ENCODE data around the gene GPA33. TPM values are rescaled to one million over a fixed set of nuclear protein-coding genes. Genes with fewer than 3 reads are reported as not detected.

GPA33 gene
- total RNA-seq, 2 experiments from 2014 or later = not detected

DNA sequence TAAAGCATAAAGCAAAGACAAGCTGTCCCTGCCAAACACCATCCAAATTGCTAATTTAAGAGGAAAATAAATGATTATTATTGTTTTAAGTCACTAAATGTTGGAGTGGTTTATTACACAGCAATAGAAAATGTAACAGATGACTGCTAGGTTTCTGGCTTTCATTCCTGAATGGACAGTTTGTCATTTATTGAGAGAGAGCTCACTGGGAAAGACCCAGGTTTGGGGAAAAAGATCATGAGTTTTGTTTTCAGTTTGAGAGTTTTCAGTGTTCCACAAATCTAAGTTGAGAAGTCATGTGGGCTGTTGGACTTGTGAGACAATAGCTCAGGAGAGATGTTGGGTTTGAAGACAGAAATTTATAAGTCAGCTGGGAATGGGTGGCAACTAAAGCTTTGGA is 5.4 kb downstream of the GPA33 start:
- Histone ChIP-seq H3K4me1 (ENCODE audit: insufficient read depth, low read length, poor library complexity, severe bottlenecking) (no peaks in the 10 kb centered on the region), H3K27ac (ENCODE audit: low read depth, low read length, poor library complexity, severe bottlenecking) (no peak overlapping the region), H2AFZ (ENCODE audit: low read length) (no peak overlapping the region), H3K79me2 (ENCODE audit: insufficient read depth, low read depth, low read length) (no peaks in the 10 kb centered on the region), H3K9me3 (ENCODE audit: low read length) (no peaks in the 10 kb centered on the region), H3K4me2 (ENCODE audit: low read length) (no peak overlapping the region), H3K9me2 (ENCODE audit: insufficient read depth, low read length) (no peaks in the 10 kb centered on the region), H4K20me1 (ENCODE audit: insufficient read depth, low read length) (no peaks in the 10 kb centered on the region), H3K36me3 (ENCODE audit: insufficient read depth, low read length) (no peaks in the 10 kb centered on the region), H3K4me3 (ENCODE audit: low read depth, low read length, poor library complexity, severe bottlenecking) (no peak overlapping the region)
- no peak for TF ChIP-seq EZH2phosphoT487 (IDR thresholded peaks at IDR 0.05; ENCODE audit: borderline replicate concordance, low read depth, low read length)
- CTCF ChIA-PET (ENCODE audit: unreplicated experiment) = no interaction called here
- DNase-seq (ENCODE audit: low spot score) = no peak
- no TSS peak for BruUV-seq (replicated peaks)
- POLR2A ChIA-PET = interaction anchor here (0.6 to 0.7 kb wide), 2 partner anchors 62 to 253 kb away, joined by 3 read pairs; no protein-coding TSS in a partner anchor
- intact Hi-C loops (cut with micrococcal nuclease; ENCODE audit: unreplicated experiment) = no loop called here

DNA sequence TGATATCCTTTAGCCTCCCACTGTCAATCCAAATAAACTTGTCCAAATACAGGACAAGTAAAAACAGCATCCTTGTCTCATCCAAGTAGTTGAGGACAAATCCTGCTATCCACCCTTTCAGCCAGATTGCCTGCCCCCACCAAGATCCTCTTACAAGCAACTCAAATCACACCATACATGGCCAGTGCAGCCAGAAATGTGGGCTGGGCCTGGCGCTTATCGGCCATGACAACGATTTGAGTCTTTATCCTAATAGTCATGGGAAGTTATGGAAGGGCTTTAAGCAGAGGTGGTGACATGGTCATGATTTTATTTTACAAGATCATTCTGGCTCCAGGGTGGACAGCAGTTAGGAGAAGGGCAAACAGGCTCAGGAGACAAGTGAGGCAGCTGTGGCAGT is 6.3 kb downstream of the GPA33 start:
- Histone ChIP-seq H3K36me3 (ENCODE audit: insufficient read depth, low read length) (no peaks in the 10 kb centered on the region), H3K9me2 (ENCODE audit: insufficient read depth, low read length) (no peaks in the 10 kb centered on the region), H4K20me1 (ENCODE audit: insufficient read depth, low read length) (no peaks in the 10 kb centered on the region), H3K4me3 (ENCODE audit: low read depth, low read length, poor library complexity, severe bottlenecking) (no peak overlapping the region), H3K4me1 (ENCODE audit: insufficient read depth, low read length, poor library complexity, severe bottlenecking) (no peaks in the 10 kb centered on the region), H3K4me2 (ENCODE audit: low read length) (no peak overlapping the region), H2AFZ (ENCODE audit: low read length) (no peak overlapping the region), H3K9me3 (ENCODE audit: low read length) (no peaks in the 10 kb centered on the region), H3K27ac (ENCODE audit: low read depth, low read length, poor library complexity, severe bottlenecking) (no peak overlapping the region), H3K79me2 (ENCODE audit: insufficient read depth, low read depth, low read length) (no peaks in the 10 kb centered on the region)
- CTCF ChIA-PET (ENCODE audit: unreplicated experiment) = no interaction called here
- POLR2A ChIA-PET = no interaction called here
- no TSS peak for BruUV-seq (replicated peaks)
- no peak for DNase-seq (ENCODE audit: low spot score)
- intact Hi-C loops (cut with micrococcal nuclease; ENCODE audit: unreplicated experiment) = no loop called here
- TF ChIP-seq, protein P1, sequence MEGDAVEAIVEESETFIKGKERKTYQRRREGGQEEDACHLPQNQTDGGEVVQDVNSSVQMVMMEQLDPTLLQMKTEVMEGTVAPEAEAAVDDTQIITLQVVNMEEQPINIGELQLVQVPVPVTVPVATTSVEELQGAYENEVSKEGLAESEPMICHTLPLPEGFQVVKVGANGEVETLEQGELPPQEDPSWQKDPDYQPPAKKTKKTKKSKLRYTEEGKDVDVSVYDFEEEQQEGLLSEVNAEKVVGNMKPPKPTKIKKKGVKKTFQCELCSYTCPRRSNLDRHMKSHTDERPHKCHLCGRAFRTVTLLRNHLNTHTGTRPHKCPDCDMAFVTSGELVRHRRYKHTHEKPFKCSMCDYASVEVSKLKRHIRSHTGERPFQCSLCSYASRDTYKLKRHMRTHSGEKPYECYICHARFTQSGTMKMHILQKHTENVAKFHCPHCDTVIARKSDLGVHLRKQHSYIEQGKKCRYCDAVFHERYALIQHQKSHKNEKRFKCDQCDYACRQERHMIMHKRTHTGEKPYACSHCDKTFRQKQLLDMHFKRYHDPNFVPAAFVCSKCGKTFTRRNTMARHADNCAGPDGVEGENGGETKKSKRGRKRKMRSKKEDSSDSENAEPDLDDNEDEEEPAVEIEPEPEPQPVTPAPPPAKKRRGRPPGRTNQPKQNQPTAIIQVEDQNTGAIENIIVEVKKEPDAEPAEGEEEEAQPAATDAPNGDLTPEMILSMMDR (conservative IDR thresholded peaks at IDR 0.05; ENCODE audit: low read length) = no peak
- no peak for TF ChIP-seq EZH2phosphoT487 (IDR thresholded peaks at IDR 0.05; ENCODE audit: borderline replicate concordance, low read depth, low read length)

DNA sequence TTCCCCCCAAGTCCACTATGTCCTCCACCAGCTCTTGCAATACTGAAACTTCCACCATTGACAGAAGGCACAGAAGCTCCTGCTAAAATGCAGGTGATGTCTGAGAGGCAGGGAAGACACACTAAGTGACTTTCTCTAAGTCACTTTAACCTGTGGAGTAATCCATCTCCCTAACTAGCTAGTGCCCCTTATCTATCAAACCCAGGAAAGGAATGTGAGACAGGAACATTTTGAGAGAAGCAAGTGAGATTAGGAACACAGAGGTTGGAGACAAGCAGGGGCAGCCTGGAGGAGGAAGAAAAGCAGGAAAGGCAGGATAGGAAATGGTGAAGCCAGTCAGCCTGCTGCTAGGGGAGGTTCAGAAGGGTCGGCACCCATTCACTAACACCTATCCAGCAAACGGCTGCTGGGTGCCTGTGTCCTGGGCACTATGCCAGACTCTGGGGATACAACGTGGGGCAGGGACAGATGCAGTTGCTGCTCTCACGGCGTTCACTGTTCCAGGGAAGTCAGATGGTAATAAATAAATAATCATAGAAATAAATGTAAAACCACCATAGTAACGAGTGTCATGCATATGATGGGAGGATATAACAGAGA is 7.0 kb downstream of the GPA33 start:
- BruUV-seq (replicated peaks) = no TSS peak
- CTCF ChIA-PET (ENCODE audit: unreplicated experiment) = no interaction called here

More for the DNA sequence above, 7.0 kb downstream of the GPA33 start:
- Histone ChIP-seq H3K4me3 (ENCODE audit: low read depth, low read length, poor library complexity, severe bottlenecking) (no peak overlapping the region), H2AFZ (ENCODE audit: low read length) (no peak overlapping the region), H3K36me3 (ENCODE audit: insufficient read depth, low read length) (no peaks in the 10 kb centered on the region), H3K27ac (ENCODE audit: low read depth, low read length, poor library complexity, severe bottlenecking) (no peak overlapping the region), H3K4me2 (ENCODE audit: low read length) (no peak overlapping the region), H3K9me2 (ENCODE audit: insufficient read depth, low read length) (no peaks in the 10 kb centered on the region), H3K79me2 (ENCODE audit: insufficient read depth, low read depth, low read length) (no peaks in the 10 kb centered on the region), H4K20me1 (ENCODE audit: insufficient read depth, low read length) (no peaks in the 10 kb centered on the region), H3K9me3 (ENCODE audit: low read length) (no peaks in the 10 kb centered on the region), H3K4me1 (ENCODE audit: insufficient read depth, low read length, poor library complexity, severe bottlenecking) (no peaks in the 10 kb centered on the region)
- intact Hi-C loops (cut with micrococcal nuclease; ENCODE audit: unreplicated experiment) = no loop called here
- POLR2A ChIA-PET = no interaction called here
- no peak for TF ChIP-seq EZH2phosphoT487 (IDR thresholded peaks at IDR 0.05; ENCODE audit: borderline replicate concordance, low read depth, low read length)
- TF ChIP-seq, protein P1 (conservative IDR thresholded peaks at IDR 0.05; ENCODE audit: low read length) = no peak
- DNase-seq (ENCODE audit: low spot score) = no peak
